Endothelial cell of umbilical vein (primary cell): ENCODE results near the gene TMPRSS13. TPM values are rescaled to one million over a fixed set of nuclear protein-coding genes. Genes with fewer than 3 reads are reported as not detected.

Source experiments
- BruUV-seq: library from RNA; stranded (reverse); fragments of 400-500 nt; replicated peaks from 2 replicates; lab custom pipeline; 2021; lab: Mats Ljungman, UMichigan
- CTCF ChIA-PET: fragments of 300-600, 350-600 bp; sonication (Branson Sonifier 250); formaldehyde crosslinking; loops from one replicate; lab custom pipeline; 2021; ENCODE audit warnings: antibody characterized with exemption, inconsistent platforms; lab: Charles Lee
- POLR2A ChIA-PET: fragments of 300-600, 350-600 bp; sonication (Branson Sonifier 250); formaldehyde crosslinking; loops from one replicate; lab custom pipeline; 2021; ENCODE audit warnings: antibody characterized with exemption, inconsistent platforms; lab: Charles Lee
- DNase-seq: peaks from one replicate; pipeline ENCODE4 v3.0.0-alpha.2; 2011; ENCODE audit warnings: low read depth, low spot score
- FAIRE-seq: peaks from 2 replicates; lab custom pipeline; 2011; peaks lifted over from hg19 to GRCh38; lab: Jason Lieb, UNC
- H2AFZ ChIP-seq: 2 replicates; pipeline ENCODE4 v1.6.0; 2012; ENCODE audit warnings: low read depth, low read length, control low read depth, inconsistent platforms
- H3K27ac ChIP-seq: 2 replicates; pipeline ENCODE4 v1.5.1; 2011; ENCODE audit warnings: low read depth, mild to moderate bottlenecking, control low read depth, low read length, moderate library complexity; ENCODE audit not compliant: insufficient read depth
- H3K27me3 ChIP-seq, 2 experiments: 2 replicates each; pipeline versions ENCODE4 v1.6.0 to v1.6.1; 2011; ENCODE audit warnings: low read length in 2 of 2, mixed read lengths in 1 of 2; ENCODE audit not compliant: control insufficient read depth in 2 of 2, insufficient read depth in 2 of 2
- H3K36me3 ChIP-seq, 2 experiments: 2 replicates in 1 of 2; 3 replicates in 1 of 2; pipeline ENCODE4 v1.5.1; 2011; ENCODE audit warnings: low read length in 2 of 2, mild to moderate bottlenecking in 1 of 2, moderate library complexity in 1 of 2; ENCODE audit not compliant: control insufficient read depth in 2 of 2, insufficient read depth in 2 of 2; ENCODE audit errors: extremely low read depth in 1 of 2
- H3K4me1 ChIP-seq: 3 replicates; pipeline ENCODE4 v1.5.1; 2011; ENCODE audit warnings: mild to moderate bottlenecking, low read length; ENCODE audit not compliant: control insufficient read depth, insufficient read depth; ENCODE audit errors: extremely low read depth
- H3K4me2 ChIP-seq: 2 replicates; pipeline ENCODE4 v1.6.1; 2011; ENCODE audit warnings: low read length, control low read depth, mixed read lengths; ENCODE audit not compliant: insufficient read depth
- H3K4me3 ChIP-seq, 3 experiments: fragments of 200-600 bp in 1 of 3; sonication (generic), shearing (Covaris generic) in 1 of 3; replicated peaks in 1 of 3; 2 replicates each; pipeline ENCODE4 v1.5.1; 2011 to 2016; ENCODE audit warnings: control low read depth in 3 of 3, low read length in 3 of 3, mild to moderate bottlenecking in 2 of 3, inconsistent platforms in 1 of 3, low read depth in 1 of 3, moderate library complexity in 1 of 3; ENCODE audit not compliant: insufficient read depth in 1 of 3
- H3K79me2 ChIP-seq: 2 replicates; pipeline ENCODE4 v1.6.0; 2012; ENCODE audit warnings: low read length, inconsistent platforms; ENCODE audit not compliant: control insufficient read depth, insufficient read depth
- H3K9ac ChIP-seq: replicated peaks from 2 replicates; pipeline ENCODE3; 2011; ENCODE audit warnings: low read length, control low read depth; ENCODE audit not compliant: insufficient read depth; ENCODE audit errors: extremely low read depth
- H3K9me1 ChIP-seq: replicated peaks from 3 replicates; pipeline ENCODE4 v1.6.0; 2011; ENCODE audit warnings: mild to moderate bottlenecking, low read length; ENCODE audit not compliant: control insufficient read depth, insufficient read depth; ENCODE audit errors: extremely low read depth
- H3K9me3 ChIP-seq: replicated peaks from 2 replicates; pipeline ENCODE4 v1.5.1; 2012; ENCODE audit warnings: low read length, inconsistent platforms; ENCODE audit not compliant: control insufficient read depth, insufficient read depth
- H4K20me1 ChIP-seq: replicated peaks from 2 replicates; pipeline ENCODE3; 2011; ENCODE audit warnings: mild to moderate bottlenecking, low read length; ENCODE audit not compliant: control insufficient read depth, insufficient read depth; ENCODE audit errors: extremely low read depth
- EZH2 ChIP-seq: IDR thresholded peaks from 2 replicates; pipeline ENCODE4 v1.6.1; 2012; ENCODE audit warnings: borderline replicate concordance, low read depth, mild to moderate bottlenecking, moderate library complexity, low read length, inconsistent platforms; ENCODE audit not compliant: severe bottlenecking
- GATA2 ChIP-seq: IDR thresholded peaks from 2 replicates; pipeline ENCODE4 v1.7.0; 2011; ENCODE audit warnings: low read depth, mild to moderate bottlenecking, moderate library complexity, mixed read lengths, low read length; ENCODE audit not compliant: insufficient read length, insufficient read depth
- JUN ChIP-seq: IDR thresholded peaks from 2 replicates; pipeline ENCODE4 v1.6.1; 2011; ENCODE audit warnings: borderline replicate concordance, low read depth; ENCODE audit not compliant: insufficient read length, insufficient read depth
- MYC ChIP-seq: IDR thresholded peaks from one replicate; pipeline ENCODE4 v1.6.1; 2011; ENCODE audit warnings: mild to moderate bottlenecking, low read depth, low read length
- POLR2A ChIP-seq: IDR thresholded peaks from 2 replicates; pipeline ENCODE4 v1.6.1; 2012; ENCODE audit warnings: low read depth, mild to moderate bottlenecking, control low read depth, low read length
- POLR2AphosphoS5 ChIP-seq: IDR thresholded peaks from 2 replicates; pipeline ENCODE4 v1.6.1; 2012; ENCODE audit warnings: low read depth, mild to moderate bottlenecking, control low read depth, low read length, moderate library complexity; ENCODE audit not compliant: insufficient read depth
- dilution Hi-C: fragments of 300-500 bp; cut with MboI; formaldehyde crosslinking; loops from one replicate; pipeline ENCODE4 v1.15.0; 2019; ENCODE audit warnings: low sequenced_read_pairs; ENCODE audit not compliant: extremely low pct_ligation_motif_present
- intact Hi-C: fragments of 100-400 bp; cut with micrococcal nuclease; formaldehyde crosslinking; loops from one replicate; pipeline ENCODE4 v1.10.0; 2022
- polyA plus RNA-seq, 4 experiments: library from polyadenylated mRNA; depleted of rRNA in 3 of 4; stranded (reverse) in 3 of 4; unstranded in 1 of 4; fragments of >200 nt; gene quantifications; 2 replicates each; pipeline versions ENCODE4 v1.2.1 to v1.2.3, GENCODE V29; 2011 to 2012; ENCODE audit warnings: missing spikeins in 1 of 4
- total RNA-seq: library from RNA; stranded (reverse); gene quantifications from 2 replicates; pipeline ENCODE4 v1.2.3, GENCODE V29; 2021
- TF ChIP-seq, protein P1 (sequence below), 2 donors: IDR thresholded peaks; 1 replicate in 1 of 2; 2 replicates in 1 of 2; pipeline ENCODE4 v1.5.1; 2011; ENCODE audit warnings: low read length in 2 of 2, mild to moderate bottlenecking in 2 of 2, moderate library complexity in 2 of 2, control low read depth in 1 of 2, inconsistent platforms in 1 of 2, low read depth in 1 of 2; ENCODE audit not compliant: insufficient read depth in 1 of 2; ENCODE audit errors: extremely low read depth in 1 of 2

TMPRSS13 gene
- total and polyA plus RNA-seq, 2 donors (not counting 3 experiments of a cell fraction or from before 2014, with no cell fraction given) = 0.22 to 0.46 TPM

GRCh38 chr11:117903505-117904382 lies 25.5 kb downstream of the TMPRSS13 start:
- Histone ChIP-seq H3K27ac (no peak overlapping the region), H3K9ac (no peak overlapping the region), H3K9me3 (no peaks in the 10 kb centered on the region), H4K20me1 (no peaks in the 10 kb centered on the region), H3K4me2 (no peak overlapping the region), H3K79me2 (no peaks in the 10 kb centered on the region), H2AFZ (no peak overlapping the region), H3K36me3 (no peaks in the 10 kb centered on the region), H3K4me1 (peaks cover 5% of the 10 kb centered on the region), H3K9me1 (no peaks in the 10 kb centered on the region), H3K4me3 (no peak overlapping the region), H3K27me3 (peaks cover 0 to 3% of the 10 kb centered on the region in 2 experiments)
- BruUV-seq = no TSS peak
- dilution Hi-C loops (no loop called here), intact Hi-C loops (loop anchor here (1.0 kb wide), 1 partner anchor 84 kb away; no protein-coding TSS in a partner anchor)
- ChIA-PET POLR2A (no interaction called here), CTCF (interaction anchor here (1.0 to 2.2 kb wide), 13 partner anchors 10 to 477 kb away, joined by 3 to 46 read pairs (median 9); partner anchors contain the start of gene FXYD2)
- DNase-seq (no peak), FAIRE-seq (no peak)
- TF ChIP-seq, protein P1, sequence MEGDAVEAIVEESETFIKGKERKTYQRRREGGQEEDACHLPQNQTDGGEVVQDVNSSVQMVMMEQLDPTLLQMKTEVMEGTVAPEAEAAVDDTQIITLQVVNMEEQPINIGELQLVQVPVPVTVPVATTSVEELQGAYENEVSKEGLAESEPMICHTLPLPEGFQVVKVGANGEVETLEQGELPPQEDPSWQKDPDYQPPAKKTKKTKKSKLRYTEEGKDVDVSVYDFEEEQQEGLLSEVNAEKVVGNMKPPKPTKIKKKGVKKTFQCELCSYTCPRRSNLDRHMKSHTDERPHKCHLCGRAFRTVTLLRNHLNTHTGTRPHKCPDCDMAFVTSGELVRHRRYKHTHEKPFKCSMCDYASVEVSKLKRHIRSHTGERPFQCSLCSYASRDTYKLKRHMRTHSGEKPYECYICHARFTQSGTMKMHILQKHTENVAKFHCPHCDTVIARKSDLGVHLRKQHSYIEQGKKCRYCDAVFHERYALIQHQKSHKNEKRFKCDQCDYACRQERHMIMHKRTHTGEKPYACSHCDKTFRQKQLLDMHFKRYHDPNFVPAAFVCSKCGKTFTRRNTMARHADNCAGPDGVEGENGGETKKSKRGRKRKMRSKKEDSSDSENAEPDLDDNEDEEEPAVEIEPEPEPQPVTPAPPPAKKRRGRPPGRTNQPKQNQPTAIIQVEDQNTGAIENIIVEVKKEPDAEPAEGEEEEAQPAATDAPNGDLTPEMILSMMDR (IDR thresholded peaks at IDR 0.05; ENCODE audit: extremely low read depth in 1 of 2, insufficient read depth in 1 of 2, low read depth in 1 of 2, low read length in 2 of 2) = no peak
- TF ChIP-seq MYC = no peak
- TF ChIP-seq POLR2AphosphoS5 = no peak
- no peak for TF ChIP-seq JUN
- TF ChIP-seq GATA2 = no peak
- no peak for TF ChIP-seq POLR2A
- TF ChIP-seq EZH2 = no peak
